ENCODE results near the gene SLC38A5. TPM values are rescaled to one million over a fixed set of nuclear protein-coding genes. Genes with fewer than 3 reads are reported as not detected.

SLC38A5 gene
- polyA plus RNA-seq, 1 of the 3 experiments (the other 2 are of a cell fraction): 0.33 TPM

DNA sequence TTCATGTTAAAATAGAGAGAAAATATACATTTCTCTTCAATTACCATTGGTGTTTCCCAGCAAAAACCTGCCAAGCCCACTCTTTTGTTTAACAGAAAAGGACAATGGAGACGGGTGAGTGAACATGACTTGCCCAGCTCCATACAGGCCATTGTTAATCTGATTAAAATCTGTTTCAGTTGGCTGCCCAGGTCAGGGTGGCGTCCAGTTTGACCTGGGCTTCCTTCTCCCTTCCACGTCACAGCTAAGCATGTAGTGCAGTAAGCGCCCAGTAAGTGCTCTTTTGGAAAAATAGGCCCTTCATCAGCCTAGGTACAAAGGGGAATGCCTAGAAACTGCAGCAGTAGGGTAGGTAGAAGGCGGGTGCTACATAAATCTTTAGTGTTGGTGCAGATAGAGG, 37.2 kb upstream of the SLC38A5 start (continued):
- TF ChIP-seq, protein P1, sequence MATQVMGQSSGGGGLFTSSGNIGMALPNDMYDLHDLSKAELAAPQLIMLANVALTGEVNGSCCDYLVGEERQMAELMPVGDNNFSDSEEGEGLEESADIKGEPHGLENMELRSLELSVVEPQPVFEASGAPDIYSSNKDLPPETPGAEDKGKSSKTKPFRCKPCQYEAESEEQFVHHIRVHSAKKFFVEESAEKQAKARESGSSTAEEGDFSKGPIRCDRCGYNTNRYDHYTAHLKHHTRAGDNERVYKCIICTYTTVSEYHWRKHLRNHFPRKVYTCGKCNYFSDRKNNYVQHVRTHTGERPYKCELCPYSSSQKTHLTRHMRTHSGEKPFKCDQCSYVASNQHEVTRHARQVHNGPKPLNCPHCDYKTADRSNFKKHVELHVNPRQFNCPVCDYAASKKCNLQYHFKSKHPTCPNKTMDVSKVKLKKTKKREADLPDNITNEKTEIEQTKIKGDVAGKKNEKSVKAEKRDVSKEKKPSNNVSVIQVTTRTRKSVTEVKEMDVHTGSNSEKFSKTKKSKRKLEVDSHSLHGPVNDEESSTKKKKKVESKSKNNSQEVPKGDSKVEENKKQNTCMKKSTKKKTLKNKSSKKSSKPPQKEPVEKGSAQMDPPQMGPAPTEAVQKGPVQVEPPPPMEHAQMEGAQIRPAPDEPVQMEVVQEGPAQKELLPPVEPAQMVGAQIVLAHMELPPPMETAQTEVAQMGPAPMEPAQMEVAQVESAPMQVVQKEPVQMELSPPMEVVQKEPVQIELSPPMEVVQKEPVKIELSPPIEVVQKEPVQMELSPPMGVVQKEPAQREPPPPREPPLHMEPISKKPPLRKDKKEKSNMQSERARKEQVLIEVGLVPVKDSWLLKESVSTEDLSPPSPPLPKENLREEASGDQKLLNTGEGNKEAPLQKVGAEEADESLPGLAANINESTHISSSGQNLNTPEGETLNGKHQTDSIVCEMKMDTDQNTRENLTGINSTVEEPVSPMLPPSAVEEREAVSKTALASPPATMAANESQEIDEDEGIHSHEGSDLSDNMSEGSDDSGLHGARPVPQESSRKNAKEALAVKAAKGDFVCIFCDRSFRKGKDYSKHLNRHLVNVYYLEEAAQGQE (IDR thresholded peaks at IDR 0.05; ENCODE audit: low read depth, low read length): no peak
- TF ChIP-seq, protein P2, sequence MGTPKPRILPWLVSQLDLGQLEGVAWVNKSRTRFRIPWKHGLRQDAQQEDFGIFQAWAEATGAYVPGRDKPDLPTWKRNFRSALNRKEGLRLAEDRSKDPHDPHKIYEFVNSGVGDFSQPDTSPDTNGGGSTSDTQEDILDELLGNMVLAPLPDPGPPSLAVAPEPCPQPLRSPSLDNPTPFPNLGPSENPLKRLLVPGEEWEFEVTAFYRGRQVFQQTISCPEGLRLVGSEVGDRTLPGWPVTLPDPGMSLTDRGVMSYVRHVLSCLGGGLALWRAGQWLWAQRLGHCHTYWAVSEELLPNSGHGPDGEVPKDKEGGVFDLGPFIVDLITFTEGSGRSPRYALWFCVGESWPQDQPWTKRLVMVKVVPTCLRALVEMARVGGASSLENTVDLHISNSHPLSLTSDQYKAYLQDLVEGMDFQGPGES (IDR thresholded peaks at IDR 0.05; ENCODE audit: low read depth, low read length): no peak
- TF ChIP-seq SMC3 (IDR thresholded peaks at IDR 0.05; ENCODE audit: low read depth, low read length): no peak
- no peak for TF ChIP-seq RFX5 (IDR thresholded peaks at IDR 0.05; ENCODE audit: low read length)

DNA sequence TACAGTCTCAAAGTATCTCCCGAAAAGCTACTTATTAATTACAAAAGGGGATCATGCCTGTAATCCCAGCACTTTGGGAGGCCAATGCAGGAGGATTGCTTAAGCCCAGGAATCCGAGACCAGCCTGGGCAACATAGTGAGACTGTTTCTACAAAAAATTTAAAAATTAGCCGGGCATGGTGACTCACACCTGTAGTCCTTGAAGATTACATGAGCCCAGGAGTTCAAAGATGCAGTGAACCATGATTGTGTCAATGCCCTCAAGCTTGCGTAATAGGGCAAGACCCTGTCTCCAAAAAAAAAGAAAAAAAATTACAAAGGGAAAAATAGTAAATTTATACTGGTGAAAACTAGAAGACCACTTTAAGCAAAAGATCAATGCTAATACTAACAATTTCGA, 35.4 kb upstream of the SLC38A5 start:
- no peak for DNase-seq
- H3K9ac ChIP-seq: no peak overlapping the region
- no peaks in the 10 kb centered on the region for H3K36me3 ChIP-seq (replicated peaks in 1 of 2; ENCODE audit: control insufficient read depth in 1 of 2, insufficient read depth in 2 of 2, low read length in 1 of 2)
- no peaks in the 10 kb centered on the region for H3K9me2 ChIP-seq
- no peaks in the 10 kb centered on the region for H3K79me2 ChIP-seq (ENCODE audit: insufficient read depth)
- H2AFZ ChIP-seq (ENCODE audit: low read depth): no peak overlapping the region
- no peak overlapping the region for H3K4me2 ChIP-seq
- H3K9me3 ChIP-seq: no peaks in the 10 kb centered on the region
- WGBS (ENCODE audit: low lambda C conversion rate): 33% methylated on average over 5 of the region's 5 CpGs
- no peaks in the 10 kb centered on the region for H4K20me1 ChIP-seq (ENCODE audit: insufficient read depth)
- H3K27me3 ChIP-seq (ENCODE audit: insufficient read depth): no peaks in the 10 kb centered on the region; the same call in 1 of the 2 replicates
- no peak overlapping the region for H3K27ac ChIP-seq (ENCODE audit: low read depth in 2 of 2, low read length in 1 of 2)
- H3K4me3 ChIP-seq (ENCODE audit: low read depth in 2 of 2, low read length in 1 of 2): no peak overlapping the region
- CTCF ChIA-PET: interaction anchor here (0.9 kb wide), 1 partner anchor 11 kb away, joined by 3 read pairs; no protein-coding TSS in a partner anchor
- H3F3A ChIP-seq (replicated peaks; ENCODE audit: insufficient read depth): no peaks in the 10 kb centered on the region
- POLR2A ChIA-PET: no interaction called here
- peaks cover 0 to 7% of the 10 kb centered on the region in 2 experiments; a peak in 1 of 4 replicates for H3K4me1 ChIP-seq (ENCODE audit: control insufficient read depth in 1 of 2, insufficient read depth in 2 of 2, low read depth in 1 of 2, low read length in 1 of 2)
- TF ChIP-seq RCOR1 (IDR thresholded peaks at IDR 0.05; ENCODE audit: low read length) (no peak), FOSL2 (IDR thresholded peaks at IDR 0.05; ENCODE audit: borderline replicate concordance, low read depth) (no peak), SMC3 (IDR thresholded peaks at IDR 0.05; ENCODE audit: low read depth, low read length) (no peak), TEAD4 (IDR thresholded peaks at IDR 0.05; ENCODE audit: borderline replicate concordance, insufficient read depth) (no peak), POLR2AphosphoS5 (IDR thresholded peaks at IDR 0.05; ENCODE audit: low read depth, low read length) (no peak), YY1 (IDR thresholded peaks at IDR 0.05; ENCODE audit: low read depth) (no peak), TAF1 (IDR thresholded peaks at IDR 0.05; ENCODE audit: borderline replicate concordance, low read depth, low read length) (no peak), JUND (IDR thresholded peaks at IDR 0.05) (no peak), FOXJ3 (CRISPR knock-in tag; IDR thresholded peaks at IDR 0.05) (no peak), TCF12 (IDR thresholded peaks at IDR 0.05) (no peak), CHD2 (IDR thresholded peaks at IDR 0.05; ENCODE audit: low read length, partially characterized antibody) (no peak)
- TF ChIP-seq, protein P3, sequence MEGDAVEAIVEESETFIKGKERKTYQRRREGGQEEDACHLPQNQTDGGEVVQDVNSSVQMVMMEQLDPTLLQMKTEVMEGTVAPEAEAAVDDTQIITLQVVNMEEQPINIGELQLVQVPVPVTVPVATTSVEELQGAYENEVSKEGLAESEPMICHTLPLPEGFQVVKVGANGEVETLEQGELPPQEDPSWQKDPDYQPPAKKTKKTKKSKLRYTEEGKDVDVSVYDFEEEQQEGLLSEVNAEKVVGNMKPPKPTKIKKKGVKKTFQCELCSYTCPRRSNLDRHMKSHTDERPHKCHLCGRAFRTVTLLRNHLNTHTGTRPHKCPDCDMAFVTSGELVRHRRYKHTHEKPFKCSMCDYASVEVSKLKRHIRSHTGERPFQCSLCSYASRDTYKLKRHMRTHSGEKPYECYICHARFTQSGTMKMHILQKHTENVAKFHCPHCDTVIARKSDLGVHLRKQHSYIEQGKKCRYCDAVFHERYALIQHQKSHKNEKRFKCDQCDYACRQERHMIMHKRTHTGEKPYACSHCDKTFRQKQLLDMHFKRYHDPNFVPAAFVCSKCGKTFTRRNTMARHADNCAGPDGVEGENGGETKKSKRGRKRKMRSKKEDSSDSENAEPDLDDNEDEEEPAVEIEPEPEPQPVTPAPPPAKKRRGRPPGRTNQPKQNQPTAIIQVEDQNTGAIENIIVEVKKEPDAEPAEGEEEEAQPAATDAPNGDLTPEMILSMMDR (IDR thresholded peaks at IDR 0.05): no peak
- TF ChIP-seq, protein P4, sequence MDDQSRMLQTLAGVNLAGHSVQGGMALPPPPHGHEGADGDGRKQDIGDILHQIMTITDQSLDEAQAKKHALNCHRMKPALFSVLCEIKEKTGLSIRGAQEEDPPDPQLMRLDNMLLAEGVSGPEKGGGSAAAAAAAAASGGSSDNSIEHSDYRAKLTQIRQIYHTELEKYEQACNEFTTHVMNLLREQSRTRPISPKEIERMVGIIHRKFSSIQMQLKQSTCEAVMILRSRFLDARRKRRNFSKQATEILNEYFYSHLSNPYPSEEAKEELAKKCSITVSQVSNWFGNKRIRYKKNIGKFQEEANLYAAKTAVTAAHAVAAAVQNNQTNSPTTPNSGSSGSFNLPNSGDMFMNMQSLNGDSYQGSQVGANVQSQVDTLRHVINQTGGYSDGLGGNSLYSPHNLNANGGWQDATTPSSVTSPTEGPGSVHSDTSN (IDR thresholded peaks at IDR 0.05): no peak
- TF ChIP-seq, protein P5, sequence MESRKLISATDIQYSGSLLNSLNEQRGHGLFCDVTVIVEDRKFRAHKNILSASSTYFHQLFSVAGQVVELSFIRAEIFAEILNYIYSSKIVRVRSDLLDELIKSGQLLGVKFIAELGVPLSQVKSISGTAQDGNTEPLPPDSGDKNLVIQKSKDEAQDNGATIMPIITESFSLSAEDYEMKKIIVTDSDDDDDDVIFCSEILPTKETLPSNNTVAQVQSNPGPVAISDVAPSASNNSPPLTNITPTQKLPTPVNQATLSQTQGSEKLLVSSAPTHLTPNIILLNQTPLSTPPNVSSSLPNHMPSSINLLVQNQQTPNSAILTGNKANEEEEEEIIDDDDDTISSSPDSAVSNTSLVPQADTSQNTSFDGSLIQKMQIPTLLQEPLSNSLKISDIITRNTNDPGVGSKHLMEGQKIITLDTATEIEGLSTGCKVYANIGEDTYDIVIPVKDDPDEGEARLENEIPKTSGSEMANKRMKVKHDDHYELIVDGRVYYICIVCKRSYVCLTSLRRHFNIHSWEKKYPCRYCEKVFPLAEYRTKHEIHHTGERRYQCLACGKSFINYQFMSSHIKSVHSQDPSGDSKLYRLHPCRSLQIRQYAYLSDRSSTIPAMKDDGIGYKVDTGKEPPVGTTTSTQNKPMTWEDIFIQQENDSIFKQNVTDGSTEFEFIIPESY (IDR thresholded peaks at IDR 0.05; ENCODE audit: borderline replicate concordance, low read depth): no peak
- TF ChIP-seq, protein P2 (IDR thresholded peaks at IDR 0.05; ENCODE audit: low read depth, low read length): no peak

Data from SK-N-SH (cell line).